Measurements from ENCODE around the gene TRIO.

The TRIO gene

DNA sequence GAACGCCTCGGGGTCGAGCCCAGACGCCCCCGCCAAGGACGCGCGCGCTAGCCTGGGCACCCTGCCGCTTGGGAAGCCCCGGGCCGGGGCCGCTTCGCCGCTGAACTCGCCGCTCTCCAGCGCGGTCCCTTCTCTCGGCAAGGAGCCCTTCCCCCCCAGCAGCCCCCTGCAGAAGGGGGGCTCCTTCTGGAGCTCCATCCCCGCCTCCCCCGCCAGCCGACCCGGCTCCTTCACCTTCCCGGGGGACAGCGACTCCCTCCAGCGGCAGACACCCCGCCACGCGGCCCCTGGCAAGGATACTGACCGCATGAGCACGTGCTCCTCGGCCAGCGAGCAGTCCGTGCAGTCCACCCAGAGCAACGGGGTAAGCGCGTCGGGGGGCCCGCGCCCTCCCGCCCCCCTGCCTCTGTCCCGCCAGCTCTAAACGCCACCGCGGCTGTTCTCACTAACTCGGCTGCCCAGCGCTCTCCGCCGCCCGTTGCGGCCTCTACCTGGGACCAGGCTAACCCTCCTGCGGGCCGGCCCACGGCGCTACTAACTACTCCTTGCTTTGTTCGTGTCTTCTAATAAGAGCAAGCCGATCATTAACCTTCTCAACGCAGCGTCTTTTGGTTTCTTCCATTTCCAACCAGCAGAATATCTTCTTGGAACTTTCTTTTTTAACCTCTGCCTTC is 344.9 kb downstream of the TRIO start:
- no peak for DNase-seq (ENCODE audit: low spot score)

DNA sequence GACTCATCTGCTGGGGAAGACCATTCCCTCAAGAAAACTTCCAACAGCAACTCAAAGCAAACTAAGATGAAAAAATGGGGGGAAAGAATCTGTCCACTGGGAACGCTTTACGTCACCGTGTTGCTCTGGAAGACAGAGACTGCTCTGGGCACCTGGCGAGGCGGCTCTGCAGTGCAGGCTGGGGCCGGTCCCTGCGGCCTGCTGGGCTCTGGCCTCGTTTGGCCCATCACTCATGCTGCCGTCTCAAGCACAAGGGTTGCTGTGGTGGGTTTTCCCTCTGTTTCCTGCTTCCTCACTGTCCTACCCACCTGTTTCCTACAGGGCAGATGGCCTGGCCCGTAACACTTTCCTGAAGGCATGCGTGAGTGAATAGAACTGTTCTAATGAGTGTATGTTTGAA is 345.6 kb downstream of the TRIO start:
- no peak for DNase-seq (ENCODE audit: low spot score)

GRCh38 chr5:14489643-14490042 is 346.5 kb downstream of the TRIO start:
- no peak for DNase-seq (ENCODE audit: low spot score)

DNA sequence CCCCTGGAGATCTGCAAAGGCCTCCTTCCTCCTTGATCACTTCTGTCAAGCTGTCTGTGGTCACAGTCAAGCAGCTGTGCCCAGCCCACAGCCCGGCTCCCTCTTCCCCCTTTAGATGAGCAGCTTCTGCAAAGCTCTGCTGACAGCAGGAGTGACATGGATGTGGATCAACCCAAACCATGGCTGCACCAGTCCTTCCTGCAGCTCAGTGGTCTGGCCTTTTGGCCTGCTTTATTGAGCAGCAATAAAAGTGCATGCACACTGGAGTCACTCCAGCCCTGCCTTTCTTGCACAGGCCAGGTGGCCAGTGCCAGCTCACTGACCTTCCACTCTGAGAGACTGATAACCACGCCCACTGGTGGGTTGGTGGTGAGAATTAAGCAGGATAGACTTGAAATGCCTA is 347.2 kb downstream of the TRIO start:
- no peak for DNase-seq (ENCODE audit: low spot score)

DNA sequence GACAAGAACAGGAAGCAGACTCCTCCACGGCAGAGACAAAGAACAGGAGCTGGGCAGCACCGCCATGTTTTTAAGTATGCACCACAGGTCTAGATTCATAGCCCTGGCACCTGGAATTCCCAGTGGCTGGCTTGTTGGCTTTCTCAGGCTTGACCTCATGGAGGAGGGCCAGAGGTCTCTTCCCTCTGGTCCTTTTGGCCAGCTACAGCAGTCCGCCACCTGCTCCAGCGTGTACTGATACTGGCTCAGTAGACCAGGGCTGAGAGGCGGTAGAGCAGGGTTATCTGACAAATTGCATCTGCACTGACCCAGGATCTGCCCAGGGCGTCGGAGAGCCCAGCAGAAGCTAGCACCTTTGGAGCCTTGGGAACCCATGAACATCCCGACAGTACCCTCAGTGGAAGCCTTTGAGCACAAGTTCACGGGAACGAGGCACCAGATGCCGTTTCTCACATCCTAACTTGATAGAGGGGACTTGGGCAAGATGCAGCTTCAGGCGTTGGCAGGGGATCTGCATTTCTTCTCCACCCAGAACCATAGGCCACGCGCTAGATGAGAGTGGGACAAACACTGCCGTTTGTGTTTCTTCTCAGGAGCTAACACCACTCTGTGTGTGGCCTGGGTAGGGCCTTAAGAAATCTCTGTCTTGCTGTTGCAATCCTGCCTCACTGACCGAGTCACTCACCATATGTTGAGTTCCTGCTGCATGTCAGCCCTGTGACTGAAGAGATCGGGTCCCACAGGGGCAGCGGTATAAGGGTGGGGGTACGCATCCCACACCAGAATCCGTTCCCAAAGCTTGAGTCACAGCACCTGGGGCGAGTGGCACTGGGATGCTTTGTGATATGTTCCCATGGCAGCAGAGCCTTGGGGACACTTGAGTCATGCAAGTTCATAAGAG is 348.1 kb downstream of the TRIO start:
- DNase-seq (ENCODE audit: low spot score): no peak

DNA sequence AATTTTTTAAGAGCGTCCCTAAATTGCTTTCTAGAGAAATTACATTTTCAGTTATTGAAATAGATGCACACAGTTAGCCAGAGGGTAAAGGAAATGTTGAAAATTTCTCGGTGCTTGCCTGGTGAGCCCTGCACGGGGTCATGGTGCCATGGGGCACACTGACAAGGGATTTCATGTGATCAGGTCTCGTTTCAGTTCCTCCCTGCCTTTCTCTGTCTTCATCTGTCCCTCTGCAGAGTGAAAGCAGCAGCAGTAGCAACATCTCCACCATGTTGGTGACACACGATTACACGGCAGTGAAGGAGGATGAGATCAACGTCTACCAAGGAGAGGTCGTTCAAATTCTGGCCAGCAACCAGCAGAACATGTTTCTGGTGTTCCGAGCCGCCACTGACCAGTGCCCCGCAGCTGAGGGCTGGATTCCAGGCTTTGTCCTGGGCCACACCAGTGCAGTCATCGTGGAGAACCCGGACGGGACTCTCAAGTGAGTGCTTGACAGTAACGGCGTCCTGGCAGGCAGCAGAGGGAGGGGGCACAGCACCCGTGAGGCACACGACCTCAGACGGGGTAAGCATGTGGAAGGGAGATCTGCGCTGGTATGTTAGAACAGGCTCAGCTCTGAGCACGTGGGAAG is 349.3 kb downstream of the TRIO start:
- DNase-seq (ENCODE audit: low spot score): no peak

- DNase-seq (ENCODE audit: low spot score): no peak
These were observed 352.2 kb downstream of the TRIO start for GRCh38 chr5:14495301-14495700.

GRCh38 chr5:14497311-14497710 is 354.2 kb downstream of the TRIO start:
- no peak for DNase-seq (ENCODE audit: low spot score)

GRCh38 chr5:14501353-14502293 is 358.5 kb downstream of the TRIO start:
- no peak for DNase-seq (ENCODE audit: low spot score)

DNA sequence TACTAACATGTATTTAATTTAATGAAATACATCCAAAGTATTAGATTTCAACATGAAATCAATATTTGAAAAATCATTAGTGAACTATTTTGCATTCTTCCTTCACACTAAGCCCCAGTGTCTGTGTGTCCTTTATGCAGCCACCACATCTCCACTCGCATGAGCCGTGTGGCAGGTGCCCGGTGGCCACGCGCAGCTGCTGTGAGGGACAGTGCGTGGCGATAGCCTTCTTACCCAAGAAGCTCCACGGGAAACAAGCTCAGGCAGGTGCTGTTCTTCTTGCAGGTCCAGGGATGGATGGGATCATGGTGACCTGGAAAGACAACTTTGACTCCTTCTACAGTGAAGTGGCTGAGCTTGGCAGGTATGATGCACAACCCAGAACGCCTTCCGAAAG is 359.1 kb downstream of the TRIO start:
- DNase-seq (ENCODE audit: low spot score): no peak

GRCh38 chr5:14503017-14503680 is 360.0 kb downstream of the TRIO start:
- DNase-seq (ENCODE audit: low spot score): no peak

DNA sequence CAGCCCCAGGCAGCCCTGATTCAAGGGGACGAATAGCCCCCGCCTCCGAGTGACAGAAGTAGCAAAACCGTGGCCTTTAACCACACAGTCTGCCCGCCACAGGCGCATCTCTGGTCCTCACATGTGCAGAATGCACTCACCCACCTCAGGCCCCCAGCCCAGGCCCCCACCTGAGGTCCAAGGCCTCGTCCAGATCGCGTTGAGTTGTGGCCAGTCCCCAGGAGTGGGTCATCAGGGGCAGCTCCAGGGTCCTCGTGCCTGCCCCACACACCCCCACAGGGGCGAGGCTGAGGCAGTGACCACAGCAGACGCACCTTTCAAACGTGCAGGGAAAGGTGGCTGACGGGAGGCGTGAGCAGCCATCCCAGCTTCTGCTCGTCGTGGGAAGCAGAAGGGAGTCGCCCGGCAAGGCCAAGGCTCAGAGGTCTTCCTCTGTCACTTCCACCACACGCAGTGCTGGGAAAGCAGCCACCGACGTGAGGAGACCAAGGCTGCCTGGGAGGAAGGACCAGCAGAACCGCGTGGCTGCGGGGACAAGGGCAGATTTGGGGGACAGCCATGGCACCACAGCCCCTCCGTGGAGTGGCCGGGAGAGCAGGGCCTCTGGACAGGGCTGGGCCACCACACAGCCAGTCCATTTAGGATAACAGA is 360.7 kb downstream of the TRIO start:
- no peak for DNase-seq (ENCODE audit: low spot score)

GRCh38 chr5:14504332-14504727 is 361.2 kb downstream of the TRIO start:
- no peak for DNase-seq (ENCODE audit: low spot score)

- no peak for DNase-seq (ENCODE audit: low spot score)
These were observed 361.7 kb downstream of the TRIO start for GRCh38 chr5:14504816-14505215.

GRCh38 chr5:14505310-14506139 is 362.4 kb downstream of the TRIO start:
- DNase-seq (ENCODE audit: low spot score): no peak

GRCh38 chr5:14506140-14506538 is 363.0 kb downstream of the TRIO start:
- DNase-seq (ENCODE audit: low spot score): no peak

GRCh38 chr5:14506661-14507060 is 363.5 kb downstream of the TRIO start:
- DNase-seq (ENCODE audit: low spot score): no peak

GRCh38 chr5:14507156-14507941 is 364.2 kb downstream of the TRIO start:
- DNase-seq (ENCODE audit: low spot score): no peak

DNA sequence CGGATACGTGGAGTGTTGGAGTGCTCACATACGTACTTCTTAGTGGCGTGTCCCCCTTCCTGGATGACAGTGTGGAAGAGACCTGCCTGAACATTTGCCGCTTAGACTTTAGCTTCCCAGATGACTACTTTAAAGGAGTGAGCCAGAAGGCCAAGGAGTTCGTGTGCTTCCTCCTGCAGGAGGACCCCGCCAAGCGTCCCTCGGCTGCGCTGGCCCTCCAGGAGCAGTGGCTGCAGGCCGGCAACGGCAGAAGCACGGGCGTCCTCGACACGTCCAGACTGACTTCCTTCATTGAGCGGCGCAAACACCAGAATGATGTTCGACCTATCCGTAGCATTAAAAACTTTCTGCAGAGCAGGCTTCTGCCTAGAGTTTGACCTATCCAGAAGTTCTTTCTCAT is 364.9 kb downstream of the TRIO start:
- no peak for DNase-seq (ENCODE audit: low spot score)
